Measurements from ENCODE around the gene OSBPL10.

DNA sequence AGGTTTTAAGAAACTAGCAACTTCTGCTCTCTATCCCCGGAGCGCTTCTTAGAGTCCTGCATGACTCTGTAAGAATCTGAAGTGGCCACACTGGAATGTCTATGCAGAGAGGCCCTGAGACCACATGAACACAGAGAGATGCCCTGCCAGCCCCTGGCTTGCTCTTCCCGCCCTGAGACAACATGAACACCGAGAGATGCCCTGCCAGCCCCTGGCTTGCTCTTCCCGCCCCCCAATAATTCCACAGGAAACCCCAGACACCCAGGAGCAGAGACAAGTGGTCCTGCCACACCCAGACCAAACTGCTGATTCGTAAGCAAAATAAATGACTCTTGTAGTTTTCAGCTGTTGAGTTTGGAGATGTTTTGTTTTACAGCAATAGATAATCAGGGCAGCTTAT is 166.1 kb downstream of the OSBPL10 start:
- TF ChIP-seq, protein P1, sequence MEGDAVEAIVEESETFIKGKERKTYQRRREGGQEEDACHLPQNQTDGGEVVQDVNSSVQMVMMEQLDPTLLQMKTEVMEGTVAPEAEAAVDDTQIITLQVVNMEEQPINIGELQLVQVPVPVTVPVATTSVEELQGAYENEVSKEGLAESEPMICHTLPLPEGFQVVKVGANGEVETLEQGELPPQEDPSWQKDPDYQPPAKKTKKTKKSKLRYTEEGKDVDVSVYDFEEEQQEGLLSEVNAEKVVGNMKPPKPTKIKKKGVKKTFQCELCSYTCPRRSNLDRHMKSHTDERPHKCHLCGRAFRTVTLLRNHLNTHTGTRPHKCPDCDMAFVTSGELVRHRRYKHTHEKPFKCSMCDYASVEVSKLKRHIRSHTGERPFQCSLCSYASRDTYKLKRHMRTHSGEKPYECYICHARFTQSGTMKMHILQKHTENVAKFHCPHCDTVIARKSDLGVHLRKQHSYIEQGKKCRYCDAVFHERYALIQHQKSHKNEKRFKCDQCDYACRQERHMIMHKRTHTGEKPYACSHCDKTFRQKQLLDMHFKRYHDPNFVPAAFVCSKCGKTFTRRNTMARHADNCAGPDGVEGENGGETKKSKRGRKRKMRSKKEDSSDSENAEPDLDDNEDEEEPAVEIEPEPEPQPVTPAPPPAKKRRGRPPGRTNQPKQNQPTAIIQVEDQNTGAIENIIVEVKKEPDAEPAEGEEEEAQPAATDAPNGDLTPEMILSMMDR (conservative IDR thresholded peaks at IDR 0.05 in 1 of 2, IDR thresholded peaks at IDR 0.05 in 1 of 2; ENCODE audit: extremely low read depth in 1 of 2, insufficient read depth in 1 of 2, low read depth in 1 of 2, low read length in 2 of 2), result no peak
- no peak for TF ChIP-seq EZH2 (IDR thresholded peaks at IDR 0.05; ENCODE audit: borderline replicate concordance, low read length)

All from mammary epithelial cell (primary cell).